GM18867 (cell line): ENCODE measurements around the gene SEMA4D.

Source experiments
- ATAC-seq: cut with Tn5 transposase; IDR thresholded peaks from one replicate; pipeline ENCODE4 v1.9.1; 2021; ENCODE audit warnings: mild to moderate bottlenecking, moderate library complexity; ENCODE audit not compliant: unreplicated experiment

Gene SEMA4D

DNA sequence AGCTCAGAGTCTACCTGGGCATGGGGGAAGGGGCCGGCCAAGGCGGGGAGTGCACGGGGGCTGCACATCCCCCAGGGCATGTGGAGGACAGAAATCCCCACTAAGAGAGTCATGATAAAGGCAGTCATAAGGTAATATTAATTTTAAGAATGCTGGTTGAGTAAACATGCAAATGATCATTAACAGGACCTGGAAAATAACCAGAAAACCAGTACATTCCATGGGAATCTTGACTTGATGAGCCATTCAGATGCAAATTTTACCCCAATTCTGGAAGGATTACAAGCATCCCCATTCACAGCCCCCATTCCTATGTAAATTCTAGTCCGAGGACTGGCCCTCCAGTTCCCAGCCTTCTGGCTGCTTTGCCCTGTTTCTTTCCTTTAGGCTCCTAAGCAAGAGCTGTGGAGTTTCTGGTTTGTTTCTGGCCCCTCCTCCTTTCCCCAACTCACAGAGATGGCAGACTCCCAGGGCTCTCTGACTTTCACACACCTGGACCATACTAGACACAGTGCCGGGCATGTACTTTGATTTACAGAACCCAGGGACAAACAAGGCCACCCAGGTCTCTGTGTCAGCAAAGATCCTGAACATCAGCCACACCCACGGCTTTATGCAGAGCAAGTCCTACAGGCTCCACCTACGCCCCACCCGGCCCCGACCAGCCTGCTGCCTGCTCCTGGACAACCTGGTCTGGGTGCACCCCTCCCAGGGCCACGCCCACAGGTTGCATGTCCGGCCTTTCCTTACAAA lies 62.7 kb downstream of the SEMA4D start:
- ATAC-seq, result no peak

DNA sequence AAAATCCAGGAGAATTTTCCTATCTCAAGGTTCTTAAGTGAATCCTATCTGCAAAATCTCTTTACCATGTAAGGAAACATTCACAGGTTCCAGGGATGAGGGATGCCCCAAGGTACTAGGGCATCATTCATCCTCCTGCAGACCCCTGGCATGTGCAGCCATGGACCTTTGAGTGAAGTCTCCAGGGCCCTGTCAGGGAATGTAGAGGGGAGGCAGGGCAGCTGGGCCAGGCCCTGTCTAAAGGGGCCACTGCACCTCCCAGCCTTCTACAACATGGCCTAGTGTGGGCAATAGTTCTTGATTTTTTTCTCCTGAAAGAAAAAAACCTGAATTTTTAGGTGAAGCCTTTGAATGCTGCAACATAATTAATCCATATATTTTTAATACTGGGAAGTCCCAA lies 63.3 kb downstream of the SEMA4D start:
- ATAC-seq, result no peak

DNA sequence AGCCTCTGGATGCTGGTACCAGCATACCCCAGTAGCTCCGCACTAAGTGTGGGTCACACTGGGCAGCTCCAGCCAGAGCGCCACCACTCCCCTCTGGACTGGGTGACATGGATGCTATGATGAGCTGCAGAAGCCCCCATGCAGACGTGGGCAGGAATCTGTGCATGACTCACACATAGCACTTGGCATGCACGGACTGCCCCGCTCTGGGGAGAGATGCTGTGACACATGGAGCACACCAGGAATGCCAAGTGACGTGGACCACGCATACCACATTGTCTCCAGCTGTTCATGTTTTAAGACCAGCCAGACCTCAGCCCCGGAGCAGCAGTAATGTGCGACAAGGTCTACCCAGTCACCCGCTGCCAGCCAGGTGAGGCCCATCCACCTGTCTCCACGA lies 64.1 kb downstream of the SEMA4D start:
- ATAC-seq, result no peak

DNA sequence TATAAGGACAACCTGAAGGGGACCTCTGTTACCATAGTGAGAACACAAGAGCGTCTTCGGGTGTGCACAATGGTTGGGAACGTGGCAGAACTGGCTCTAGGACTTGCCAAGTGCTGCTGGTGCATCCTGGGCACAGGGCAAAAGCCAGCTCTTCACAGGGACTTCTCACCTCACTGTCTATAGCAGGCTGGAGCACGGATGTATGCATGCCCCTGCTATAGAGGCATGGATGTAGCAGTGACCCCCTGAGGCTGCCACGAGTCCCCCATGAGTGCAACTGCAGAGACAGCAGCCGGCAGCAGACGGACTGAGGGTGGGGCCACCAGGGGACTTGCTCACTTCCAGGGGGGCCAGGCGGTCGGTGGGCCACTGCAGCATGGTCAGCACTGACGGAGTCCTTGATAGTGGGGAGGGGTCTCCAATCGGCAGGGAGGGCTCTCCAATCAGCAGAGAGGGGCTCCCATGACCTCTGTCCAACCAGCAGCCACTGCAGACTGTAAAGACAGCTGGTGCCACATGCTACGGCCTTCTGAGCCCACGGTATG lies 64.9 kb downstream of the SEMA4D start:
- ATAC-seq, result no peak

DNA sequence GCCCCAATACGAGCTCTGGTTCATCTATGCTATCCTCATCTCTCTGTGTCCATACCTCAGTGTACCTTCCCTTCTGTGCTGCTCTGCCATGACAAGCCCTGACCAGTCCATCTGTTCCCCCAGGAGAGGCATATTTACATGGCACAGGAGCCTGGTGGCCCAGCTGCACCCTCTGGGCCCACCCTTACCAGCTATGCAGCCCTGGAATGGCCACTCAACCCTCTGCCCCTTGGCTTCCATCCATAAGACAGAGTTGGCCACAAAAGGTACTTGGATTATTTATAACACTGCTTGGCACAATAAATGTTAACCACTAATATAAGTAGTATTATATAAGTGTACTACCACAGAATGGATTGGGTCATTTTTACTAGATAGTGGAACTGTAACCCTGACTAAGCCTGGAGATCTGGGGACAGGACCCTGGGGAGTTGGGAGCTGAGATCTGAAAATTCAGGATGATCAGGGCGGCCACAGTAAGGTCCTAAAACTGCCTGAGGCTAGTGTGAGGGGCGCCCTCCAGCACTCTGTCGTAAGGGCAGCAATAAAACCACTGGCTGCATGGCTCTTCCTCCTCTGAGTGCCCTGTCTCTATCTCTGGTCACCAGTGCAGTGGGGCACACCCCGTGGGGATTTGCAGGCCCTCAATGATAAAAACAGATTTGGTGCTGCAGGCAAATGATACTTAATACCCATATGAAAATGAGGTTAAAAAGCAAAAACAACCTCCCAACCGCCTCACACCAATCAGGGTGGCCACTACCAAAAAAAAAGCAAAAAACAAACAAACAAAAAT lies 65.8 kb downstream of the SEMA4D start:
- peak; percentile 35 for ATAC-seq

DNA sequence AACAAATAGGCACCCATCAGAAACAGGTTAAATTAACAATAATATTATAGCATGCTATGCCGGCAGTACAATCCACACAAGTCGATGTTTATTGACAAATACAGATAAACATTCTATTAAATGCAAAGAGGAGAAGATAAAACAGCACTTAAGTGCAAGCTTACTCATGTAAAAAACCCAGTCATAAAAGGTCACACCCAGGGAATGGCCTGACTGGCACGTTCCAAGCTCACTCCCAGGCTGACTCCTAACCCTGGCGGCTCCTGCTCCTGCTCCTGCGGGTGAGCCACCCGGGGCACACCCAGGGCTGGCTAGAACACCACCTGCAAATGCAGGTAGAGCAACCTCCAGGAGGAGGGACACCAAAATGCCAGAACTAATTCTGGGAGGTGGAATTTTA lies 66.9 kb downstream of the SEMA4D start:
- ATAC-seq, result no peak

DNA sequence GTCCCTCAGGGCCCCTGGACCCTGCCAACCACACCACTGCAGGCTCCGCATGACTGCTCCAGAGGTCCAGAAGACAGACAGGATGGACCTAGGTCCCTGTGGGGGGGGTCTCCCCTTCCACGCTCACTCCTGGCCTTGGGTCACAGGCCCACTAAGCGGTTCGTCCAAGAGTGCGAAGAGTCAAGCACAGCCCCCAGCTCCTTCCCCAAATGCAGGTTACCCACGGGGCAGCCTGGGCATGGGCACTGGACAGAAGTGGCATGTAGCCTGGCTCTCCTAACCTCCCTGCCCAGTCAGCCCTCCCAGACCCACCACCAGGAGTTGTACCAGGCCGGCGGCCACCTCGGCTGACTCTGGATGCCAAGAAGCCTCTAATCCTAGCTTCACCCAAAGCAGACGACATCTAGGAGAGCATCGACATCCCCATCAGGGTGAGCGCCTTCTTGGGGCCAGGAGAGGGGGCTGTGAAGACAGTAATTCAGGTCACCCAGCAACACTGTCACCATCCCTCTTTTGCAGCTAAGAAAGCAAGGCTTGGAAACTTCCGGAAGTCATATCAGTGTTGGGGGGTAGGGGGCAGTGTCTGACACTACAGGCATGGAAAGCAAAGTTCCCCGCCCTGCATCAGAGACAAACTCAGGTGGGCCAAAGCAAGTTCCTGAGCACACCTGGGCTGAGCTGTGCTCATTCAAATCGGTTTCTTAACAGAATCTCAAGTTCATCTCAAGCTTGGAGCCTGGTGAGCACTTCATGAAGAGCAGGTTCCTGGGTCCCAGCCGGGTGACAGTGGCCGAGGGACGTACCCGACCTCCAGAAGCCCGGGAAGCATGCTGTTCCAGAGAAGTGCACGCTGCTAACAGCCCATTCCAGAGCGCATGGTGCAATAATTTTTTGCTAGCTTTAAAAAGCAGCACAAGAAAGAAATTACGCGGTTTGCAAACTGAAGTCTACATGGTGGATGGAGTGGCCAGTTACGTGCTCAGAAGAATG lies 68.7 kb downstream of the SEMA4D start:
- ATAC-seq, result no peak

DNA sequence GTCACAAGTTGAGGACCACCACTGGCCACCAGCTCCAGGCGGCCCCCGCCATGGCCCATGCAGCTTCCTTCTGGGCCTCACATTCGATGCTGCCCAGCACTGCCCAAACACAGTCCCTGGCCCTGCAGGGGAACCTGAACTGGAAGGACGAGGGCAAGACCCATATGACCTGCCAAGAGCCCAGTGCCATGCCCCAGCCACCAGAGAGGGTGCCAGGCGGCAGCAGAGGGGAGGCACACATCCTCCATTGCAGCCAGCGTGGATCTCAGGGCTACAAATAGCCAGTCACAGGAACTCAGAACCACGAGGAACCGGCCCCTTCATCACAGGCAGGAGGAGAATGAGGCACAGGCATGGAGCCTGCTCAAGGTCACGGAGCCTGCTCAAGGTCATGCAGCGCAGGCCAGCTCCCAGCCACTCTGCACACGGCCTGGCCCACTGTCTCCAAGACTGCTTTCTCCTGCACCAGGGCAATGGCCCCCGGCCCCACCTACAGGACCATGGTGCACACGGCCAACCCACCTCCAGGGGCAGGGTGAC lies 69.6 kb downstream of the SEMA4D start:
- ATAC-seq, result no peak

DNA sequence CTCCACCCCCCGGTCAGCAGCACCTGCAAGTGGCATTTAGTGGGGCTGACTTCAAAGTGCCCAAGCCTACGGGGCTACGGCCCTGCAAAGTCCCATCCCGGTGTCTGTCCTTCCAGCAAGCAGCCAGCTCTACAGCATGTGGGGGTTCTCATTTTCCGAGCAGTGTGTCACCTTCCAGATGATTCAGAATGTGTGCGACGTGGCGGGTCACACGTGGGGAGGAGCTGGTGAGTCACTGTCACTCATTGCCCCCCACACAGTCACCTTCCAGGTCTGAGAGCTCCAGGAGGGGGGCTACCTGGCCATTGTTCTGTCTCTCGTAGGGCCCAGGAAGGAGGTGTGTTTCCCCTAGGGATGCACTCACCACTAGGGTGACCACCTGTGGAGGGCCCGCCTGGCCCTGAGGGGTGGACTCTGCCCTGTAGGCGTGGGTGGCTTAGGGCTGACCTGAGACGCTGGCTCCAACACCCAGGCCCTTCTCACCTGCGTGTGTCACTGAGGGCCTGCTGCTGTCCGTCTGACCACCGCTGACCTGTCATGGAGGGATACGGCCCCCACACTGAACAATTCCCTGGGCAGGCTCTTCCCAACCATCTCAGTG lies 70.2 kb downstream of the SEMA4D start:
- no peak for ATAC-seq

DNA sequence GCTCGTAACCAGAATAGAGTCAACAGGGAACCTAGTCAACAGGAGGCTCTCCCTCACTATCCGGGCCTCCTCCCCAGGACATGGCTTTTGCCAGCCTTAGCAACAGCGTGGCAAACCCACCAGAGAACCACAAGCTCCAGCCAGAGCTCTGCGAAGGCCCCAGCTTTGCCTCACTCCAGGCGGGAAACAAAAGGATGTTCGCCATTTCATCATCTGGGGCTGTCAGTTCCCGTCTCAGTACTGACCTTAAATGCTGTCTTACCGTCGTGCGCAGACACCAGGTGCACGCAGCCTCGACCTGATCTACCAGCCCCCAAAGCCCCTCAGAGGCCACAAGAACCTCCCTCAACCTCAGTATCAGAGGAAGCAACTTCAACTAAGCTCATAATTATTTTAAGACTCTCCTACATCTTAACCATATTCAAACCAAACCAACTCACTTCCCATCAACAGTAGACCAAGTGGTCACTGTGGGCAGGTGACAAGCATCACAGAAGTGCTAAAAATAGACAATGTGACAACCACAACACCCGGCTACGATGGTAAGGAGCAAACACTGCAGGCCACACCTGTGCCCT lies 71.4 kb downstream of the SEMA4D start:
- ATAC-seq, result peak; percentile 74

DNA sequence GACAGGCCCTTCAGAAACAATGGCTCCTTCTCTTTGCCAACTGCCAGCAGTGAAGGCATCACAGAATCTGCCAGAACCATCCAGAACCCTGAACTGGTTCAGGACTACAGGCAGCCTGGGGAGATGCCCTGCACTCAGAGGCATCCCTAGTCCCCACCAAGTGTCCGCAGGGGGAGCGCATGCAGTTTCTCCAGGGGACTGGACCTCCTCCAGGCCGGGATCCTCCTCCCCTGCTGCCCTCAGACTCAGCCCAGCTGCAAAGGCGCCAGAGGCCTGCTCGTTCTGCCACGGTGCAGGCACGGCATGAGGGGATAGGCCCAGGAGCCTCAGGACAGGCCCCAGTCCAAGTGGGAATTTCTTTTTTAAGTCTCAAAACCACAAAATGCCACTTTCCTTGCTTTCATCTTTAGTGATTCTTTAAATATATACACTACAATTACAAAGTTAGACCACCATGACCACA lies 72.0 kb downstream of the SEMA4D start:
- no peak for ATAC-seq

DNA sequence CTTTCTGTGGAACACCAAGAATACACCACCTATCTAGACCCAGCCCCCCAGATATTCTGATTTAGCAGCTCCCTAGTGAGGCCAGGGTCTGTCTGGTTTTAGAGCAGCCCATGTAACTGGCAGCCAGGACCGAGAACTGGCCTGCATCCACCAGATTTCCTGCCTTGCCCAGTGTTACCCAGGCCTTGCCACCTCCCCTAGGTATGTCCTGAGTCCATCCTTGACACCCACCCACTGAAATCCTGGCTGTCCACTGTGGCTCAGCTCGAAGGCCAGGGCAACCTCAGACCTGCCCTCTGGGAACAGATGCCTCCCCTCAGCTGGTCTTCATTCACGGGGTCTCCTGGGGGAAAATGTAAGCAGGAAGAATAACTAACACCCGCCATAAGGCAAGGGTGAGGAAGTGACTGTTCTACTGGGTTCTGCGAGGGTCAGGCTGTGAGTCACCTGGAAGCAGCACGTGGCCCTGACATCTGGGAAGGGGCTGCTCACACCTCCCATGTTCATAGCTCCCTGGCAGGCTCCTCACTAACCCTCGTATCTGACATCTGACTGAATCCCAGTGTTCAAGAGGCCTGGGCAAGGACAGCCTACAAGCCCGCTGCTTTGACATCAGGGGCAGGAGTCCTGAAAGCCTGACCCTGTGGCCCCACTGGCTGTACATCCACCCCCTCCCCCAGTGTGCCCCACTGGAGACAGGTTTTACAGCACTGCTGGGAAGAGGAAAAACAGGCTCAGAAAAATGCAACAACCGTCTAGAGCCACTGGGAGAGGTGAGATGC lies 72.7 kb downstream of the SEMA4D start:
- ATAC-seq, result no peak

DNA sequence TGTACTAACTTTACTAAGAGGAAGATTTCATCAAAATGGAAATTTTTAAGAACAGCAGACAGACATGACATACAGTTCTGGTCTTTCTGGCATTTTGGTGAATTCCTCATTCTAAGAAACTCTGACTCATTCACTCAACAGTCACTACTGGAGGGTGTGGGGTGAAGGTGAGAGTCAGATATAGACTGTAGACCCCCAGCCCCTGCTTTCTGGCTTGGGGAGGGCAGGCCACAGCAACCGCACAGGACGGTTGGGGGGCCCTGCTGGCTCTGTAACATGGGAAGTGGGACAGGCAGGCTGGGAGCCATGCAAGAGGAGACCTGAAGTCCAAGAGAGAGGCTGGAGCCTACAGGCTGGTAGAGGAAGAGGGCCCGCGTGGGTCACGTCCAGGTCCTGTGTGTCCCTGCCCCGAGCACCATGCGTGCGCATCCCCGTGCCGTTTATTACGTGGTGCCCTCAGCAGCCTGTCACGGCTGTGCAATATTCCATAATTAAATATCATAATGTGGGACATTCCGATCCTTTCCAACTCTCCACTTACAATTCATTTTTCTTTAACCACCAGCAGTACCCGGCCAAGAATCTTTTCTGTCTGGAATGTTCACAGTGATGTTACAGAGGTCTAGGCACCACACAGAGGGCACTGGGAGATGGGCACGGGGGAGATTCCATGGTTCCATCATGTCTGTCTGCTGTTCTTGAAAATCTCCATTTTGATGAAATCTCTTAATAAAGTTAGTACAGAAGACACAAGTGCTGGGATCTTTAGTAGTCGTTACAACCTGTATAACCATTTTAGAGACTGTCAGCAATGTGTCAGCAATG lies 75.5 kb downstream of the SEMA4D start:
- no peak for ATAC-seq

DNA sequence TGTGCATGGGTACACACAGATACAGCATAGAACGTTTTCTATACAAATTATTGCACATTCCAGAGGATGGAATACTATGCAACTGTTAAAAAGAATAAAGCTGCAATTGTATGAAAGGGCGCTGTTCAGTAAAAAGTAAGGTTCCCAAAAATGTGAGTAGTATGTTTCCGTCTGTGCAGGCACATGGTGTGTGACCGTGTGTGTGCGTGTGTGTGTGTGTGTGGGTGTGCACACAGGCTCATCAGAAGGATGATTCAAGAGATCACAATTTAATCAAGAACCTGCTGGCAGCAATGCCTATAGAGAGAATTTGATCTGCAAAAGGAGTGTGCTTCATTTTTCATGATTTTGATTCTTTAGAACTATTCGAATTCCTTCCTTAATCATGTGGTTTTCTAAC lies 76.3 kb downstream of the SEMA4D start:
- ATAC-seq, result no peak

DNA sequence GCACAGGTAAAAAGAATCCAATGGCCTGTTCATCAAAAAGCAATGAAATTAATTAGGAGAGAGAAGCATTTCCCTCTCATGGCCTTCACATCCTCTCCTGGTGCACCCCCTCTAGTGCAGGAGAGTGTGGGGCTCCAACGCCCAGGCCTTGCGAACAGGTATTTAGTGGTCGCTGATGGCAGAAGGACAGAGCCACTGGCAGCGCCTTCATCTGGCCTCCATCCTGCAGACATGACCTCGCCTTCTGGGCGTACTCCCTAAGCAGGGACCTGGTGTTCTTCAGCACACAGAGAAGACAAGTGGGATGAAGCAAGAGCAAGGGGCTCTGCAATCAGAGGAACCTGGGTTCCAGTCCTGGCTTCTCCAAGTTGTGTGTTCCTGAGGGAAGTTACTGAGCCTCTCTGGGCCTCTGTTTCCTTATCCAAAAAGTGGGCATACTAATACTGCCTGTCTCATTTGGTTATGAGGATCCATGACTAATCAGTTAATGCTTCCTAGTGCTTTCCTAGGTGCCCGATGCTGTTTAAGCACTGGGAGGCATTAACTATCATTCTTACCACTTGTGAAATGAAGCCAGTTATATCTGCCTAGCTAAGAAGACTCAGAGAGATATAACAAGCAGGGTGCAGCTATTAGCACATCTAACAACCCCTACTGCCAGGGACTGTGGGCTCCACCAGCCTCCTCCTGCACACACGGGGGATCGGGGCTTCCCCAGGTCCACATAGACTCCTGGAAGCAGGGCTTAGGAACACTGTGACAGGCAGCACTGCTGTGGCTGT lies 77.3 kb downstream of the SEMA4D start:
- no peak for ATAC-seq

DNA sequence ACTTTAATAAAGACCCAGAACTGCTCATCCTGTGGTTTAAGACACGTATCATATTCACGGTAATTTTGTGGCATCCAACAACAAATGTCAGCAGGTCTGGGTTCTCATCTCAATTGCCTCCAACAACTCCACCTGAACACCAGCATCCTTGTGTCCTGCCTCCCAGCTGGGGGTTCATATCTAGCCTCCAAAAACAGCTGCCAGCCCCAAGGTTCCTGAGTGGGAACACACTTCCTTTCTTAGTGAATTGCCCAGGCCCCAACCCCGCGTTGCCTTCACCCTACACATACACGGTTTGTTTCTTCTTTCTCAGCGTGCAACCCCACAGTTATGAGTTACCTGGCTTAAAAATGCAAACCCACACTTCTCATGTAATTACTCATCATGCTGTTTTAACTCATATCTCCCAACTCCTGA lies 77.9 kb downstream of the SEMA4D start:
- no peak for ATAC-seq

DNA sequence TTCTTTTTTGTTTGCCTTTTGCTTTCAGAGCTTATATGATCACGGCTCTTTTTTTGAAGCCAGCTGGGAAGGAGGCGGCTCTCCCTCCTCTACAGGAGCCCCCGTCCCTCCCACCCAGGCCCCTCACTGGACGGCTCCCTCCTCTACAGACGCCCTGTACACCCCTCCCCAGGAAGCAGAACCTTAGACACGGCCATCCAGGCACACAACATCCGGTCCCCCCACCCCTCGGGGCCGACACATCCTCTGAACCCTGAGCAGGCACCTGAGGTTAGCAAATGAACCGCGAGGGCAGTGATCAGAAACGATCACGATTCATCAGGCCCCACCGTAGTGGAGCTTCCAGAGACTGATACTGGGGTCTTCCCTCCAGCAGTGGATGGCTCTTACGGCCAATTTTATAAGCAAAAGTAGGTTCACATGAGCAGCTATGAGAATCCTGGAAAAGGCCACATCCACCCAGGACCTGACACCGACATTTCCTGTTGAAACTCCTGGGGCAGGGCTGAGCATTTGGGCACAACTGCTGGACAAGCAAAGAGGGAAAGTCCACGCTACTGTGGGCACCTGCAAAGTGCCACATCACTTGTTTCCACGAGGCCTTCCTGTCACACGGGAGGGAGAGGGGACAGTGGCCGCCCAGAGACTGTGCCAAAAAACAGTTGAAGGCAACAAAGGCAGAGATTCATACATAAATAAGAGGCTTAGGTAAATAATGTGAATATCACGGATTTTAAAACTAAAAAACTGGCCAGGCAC lies 78.9 kb downstream of the SEMA4D start:
- ATAC-seq, result peak; percentile 70
